Rectal smooth muscle tissue (tissue), 1 donor: ENCODE data around the gene ZNF598.

Experiments used
- H3K27ac ChIP-seq: one replicate; pipeline ENCODE4 v1.7.0; 2013; ENCODE audit warnings: low read depth, low read length, inconsistent platforms
- H3K27me3 ChIP-seq: one replicate; pipeline ENCODE4 v1.7.0; 2013; ENCODE audit warnings: low read length; ENCODE audit not compliant: control insufficient read depth, insufficient read depth
- H3K36me3 ChIP-seq: one replicate; pipeline ENCODE4 v1.7.0; 2013; ENCODE audit warnings: low read length; ENCODE audit not compliant: control insufficient read depth, insufficient read depth
- H3K4me1 ChIP-seq: one replicate; pipeline ENCODE4 v1.7.0; 2013; ENCODE audit warnings: low read length; ENCODE audit not compliant: control insufficient read depth, insufficient read depth
- H3K4me3 ChIP-seq: one replicate; pipeline ENCODE4 v1.7.0; 2013; ENCODE audit warnings: low read length
- H3K9ac ChIP-seq: one replicate; pipeline ENCODE4 v1.7.0; 2013; ENCODE audit warnings: low read length

ZNF598 gene

GRCh38 chr16:2004795-2005517, 4.7 kb downstream of the ZNF598 start:
- Histone ChIP-seq H3K36me3 (peaks cover 25% of the 10 kb centered on the region), H3K4me3 (no peak overlapping the region), H3K27me3 (no peaks in the 10 kb centered on the region), H3K27ac (no peak overlapping the region), H3K4me1 (peaks cover 25% of the 10 kb centered on the region), H3K9ac (no peak overlapping the region)

GRCh38 chr16:2003827-2004641, 5.6 kb downstream of the ZNF598 start:
- H3K36me3 ChIP-seq = peaks cover 29% of the 10 kb centered on the region
- H3K4me1 ChIP-seq = peaks cover 24% of the 10 kb centered on the region
- no peak overlapping the region for H3K27ac ChIP-seq
- peak overlapping the region; percentile 33 for H3K4me3 ChIP-seq
- H3K27me3 ChIP-seq = no peaks in the 10 kb centered on the region
- no peak overlapping the region for H3K9ac ChIP-seq

- no peak overlapping the region for H3K4me3 ChIP-seq
- peaks cover 18% of the 10 kb centered on the region for H3K4me1 ChIP-seq
- H3K36me3 ChIP-seq = peaks cover 30% of the 10 kb centered on the region
- H3K9ac ChIP-seq = no peak overlapping the region
- H3K27ac ChIP-seq = no peak overlapping the region
- H3K27me3 ChIP-seq = no peaks in the 10 kb centered on the region
These were observed 6.3 kb downstream of the ZNF598 start for GRCh38 chr16:2003231-2003826.

GRCh38 chr16:2002406-2003230, 7.0 kb downstream of the ZNF598 start:
- Histone ChIP-seq H3K27ac (no peak overlapping the region), H3K36me3 (peaks cover 31% of the 10 kb centered on the region), H3K9ac (no peak overlapping the region), H3K4me3 (no peak overlapping the region), H3K27me3 (no peaks in the 10 kb centered on the region), H3K4me1 (peaks cover 13% of the 10 kb centered on the region)

- Histone ChIP-seq H3K4me3 (no peak overlapping the region), H3K4me1 (peaks cover 14% of the 10 kb centered on the region), H3K27ac (no peak overlapping the region), H3K27me3 (no peaks in the 10 kb centered on the region), H3K9ac (no peak overlapping the region), H3K36me3 (peaks cover 30% of the 10 kb centered on the region)
These were observed 7.9 kb downstream of the ZNF598 start for GRCh38 chr16:2001456-2002355.

- Histone ChIP-seq H3K4me3 (no peak overlapping the region), H3K27ac (no peak overlapping the region), H3K27me3 (no peaks in the 10 kb centered on the region), H3K9ac (no peak overlapping the region), H3K36me3 (peaks cover 30% of the 10 kb centered on the region), H3K4me1 (peaks cover 14% of the 10 kb centered on the region)
These were observed 8.6 kb downstream of the ZNF598 start for GRCh38 chr16:2001035-2001434.

GRCh38 chr16:1999866-2000514, 9.6 kb downstream of the ZNF598 start:
- Histone ChIP-seq H3K9ac (no peak overlapping the region), H3K27me3 (no peaks in the 10 kb centered on the region), H3K27ac (no peak overlapping the region), H3K4me3 (no peak overlapping the region), H3K36me3 (peaks cover 30% of the 10 kb centered on the region), H3K4me1 (peaks cover 13% of the 10 kb centered on the region)

GRCh38 chr16:1998852-1999801, 10.5 kb downstream of the ZNF598 start:
- Histone ChIP-seq H3K4me1 (peaks cover 8% of the 10 kb centered on the region), H3K4me3 (no peak overlapping the region), H3K9ac (no peak overlapping the region), H3K27ac (no peak overlapping the region), H3K36me3 (peaks cover 30% of the 10 kb centered on the region), H3K27me3 (no peaks in the 10 kb centered on the region)

GRCh38 chr16:1998360-1998835, 11.2 kb downstream of the ZNF598 start:
- H3K9ac ChIP-seq = no peak overlapping the region
- peaks cover 5% of the 10 kb centered on the region for H3K4me1 ChIP-seq
- no peak overlapping the region for H3K27ac ChIP-seq
- peaks cover 29% of the 10 kb centered on the region for H3K36me3 ChIP-seq
- no peak overlapping the region for H3K4me3 ChIP-seq
- no peaks in the 10 kb centered on the region for H3K27me3 ChIP-seq
